MCF 10A (cell line): ENCODE results near the gene EHMT1. TPM values are rescaled to one million over a fixed set of nuclear protein-coding genes. Genes with fewer than 3 reads are reported as not detected.

Experiments
- BruUV-seq: library from RNA; stranded (reverse); fragments of 400-500 nt; replicated peaks from 2 replicates; lab custom pipeline; 2021; lab: Mats Ljungman, UMichigan
- CTCF ChIA-PET: fragments of 300-600 bp; sonication (Branson Sonifier 250); formaldehyde crosslinking; extraction: SDS; loops from one replicate; lab custom pipeline; 2021; ENCODE audit warnings: antibody characterized with exemption, inconsistent platforms; lab: Yijun Ruan, JAX
- POLR2A ChIA-PET: fragments of 300-600, 350-650 bp; sonication (Branson Sonifier 250); formaldehyde crosslinking; extraction: SDS; loops from one replicate; lab custom pipeline; 2020; ENCODE audit warnings: antibody characterized with exemption, inconsistent platforms; lab: Yijun Ruan, JAX
- DNase-seq: peaks from one replicate; pipeline ENCODE4 v3.0.0-alpha.2; 2018; ENCODE audit not compliant: unreplicated experiment
- H3K27ac Mint-ChIP-seq: one replicate; pipeline ENCODE4 v1.8.0; 2022; ENCODE audit warnings: mild to moderate bottlenecking, low read depth, mixed read lengths; ENCODE audit not compliant: unreplicated experiment
- H3K27me3 Mint-ChIP-seq: one replicate; pipeline ENCODE4 v1.8.0; 2022; ENCODE audit warnings: mixed read lengths; ENCODE audit not compliant: insufficient read depth, unreplicated experiment
- H3K36me3 Mint-ChIP-seq: one replicate; pipeline ENCODE4 v1.8.0; 2022; ENCODE audit warnings: mild to moderate bottlenecking, moderate library complexity, mixed read lengths; ENCODE audit not compliant: insufficient read depth, unreplicated experiment
- H3K4me1 Mint-ChIP-seq: one replicate; pipeline ENCODE4 v1.8.0; 2022; ENCODE audit warnings: mixed read lengths; ENCODE audit not compliant: insufficient read depth, unreplicated experiment
- H3K4me3 Mint-ChIP-seq: one replicate; pipeline ENCODE4 v1.8.0; 2022; ENCODE audit warnings: mild to moderate bottlenecking, moderate library complexity, mixed read lengths; ENCODE audit not compliant: unreplicated experiment
- H3K9me3 Mint-ChIP-seq: one replicate; pipeline ENCODE4 v1.8.0; 2022; ENCODE audit warnings: mixed read lengths; ENCODE audit not compliant: unreplicated experiment
- intact Hi-C: fragments of 100-400 bp; cut with micrococcal nuclease; formaldehyde crosslinking; loops from 2 replicates; pipeline ENCODE4 v1.14.1; 2022
- total RNA-seq: library from RNA; stranded (reverse); gene quantifications from 2 replicates; pipeline ENCODE4 v1.2.3, GENCODE V29; 2022
- TF ChIP-seq, protein P1 (sequence below): fragments of 200-600 bp; IDR thresholded peaks from one replicate; pipeline ENCODE4 v1.8.0; 2022; ENCODE audit warnings: antibody characterized with exemption, mild to moderate bottlenecking; ENCODE audit not compliant: unreplicated experiment

The EHMT1 gene
- total RNA-seq, 1 experiment from 2014 or later = 79.7 TPM

DNA sequence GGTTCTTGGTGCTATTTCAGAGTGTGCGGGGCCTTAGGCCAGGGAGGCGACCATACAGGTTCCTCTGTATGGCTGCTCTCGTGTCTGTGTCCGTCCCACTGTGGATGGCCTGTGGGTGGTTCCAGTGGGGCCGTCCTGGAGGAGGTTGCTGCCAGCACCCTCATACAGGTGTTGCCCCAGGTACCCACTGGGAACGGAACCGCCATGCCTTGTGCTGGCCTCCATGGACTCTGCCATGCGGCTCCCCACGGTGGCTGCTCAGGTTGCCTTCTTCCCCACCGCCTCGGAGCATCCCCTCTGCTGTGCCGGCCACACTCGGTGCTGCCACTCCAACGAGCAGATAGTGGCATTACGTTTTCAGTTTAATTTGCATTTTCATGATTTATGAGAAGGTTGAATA, 129.5 kb downstream of the EHMT1 start:
- no peaks in the 10 kb centered on the region for H3K4me1 Mint-ChIP-seq
- H3K9me3 Mint-ChIP-seq = no peaks in the 10 kb centered on the region
- CTCF ChIA-PET = no interaction called here
- POLR2A ChIA-PET = no interaction called here
- H3K27ac Mint-ChIP-seq = no peak overlapping the region
- H3K27me3 Mint-ChIP-seq = no peaks in the 10 kb centered on the region
- no peak for DNase-seq
- TF ChIP-seq, protein P1, sequence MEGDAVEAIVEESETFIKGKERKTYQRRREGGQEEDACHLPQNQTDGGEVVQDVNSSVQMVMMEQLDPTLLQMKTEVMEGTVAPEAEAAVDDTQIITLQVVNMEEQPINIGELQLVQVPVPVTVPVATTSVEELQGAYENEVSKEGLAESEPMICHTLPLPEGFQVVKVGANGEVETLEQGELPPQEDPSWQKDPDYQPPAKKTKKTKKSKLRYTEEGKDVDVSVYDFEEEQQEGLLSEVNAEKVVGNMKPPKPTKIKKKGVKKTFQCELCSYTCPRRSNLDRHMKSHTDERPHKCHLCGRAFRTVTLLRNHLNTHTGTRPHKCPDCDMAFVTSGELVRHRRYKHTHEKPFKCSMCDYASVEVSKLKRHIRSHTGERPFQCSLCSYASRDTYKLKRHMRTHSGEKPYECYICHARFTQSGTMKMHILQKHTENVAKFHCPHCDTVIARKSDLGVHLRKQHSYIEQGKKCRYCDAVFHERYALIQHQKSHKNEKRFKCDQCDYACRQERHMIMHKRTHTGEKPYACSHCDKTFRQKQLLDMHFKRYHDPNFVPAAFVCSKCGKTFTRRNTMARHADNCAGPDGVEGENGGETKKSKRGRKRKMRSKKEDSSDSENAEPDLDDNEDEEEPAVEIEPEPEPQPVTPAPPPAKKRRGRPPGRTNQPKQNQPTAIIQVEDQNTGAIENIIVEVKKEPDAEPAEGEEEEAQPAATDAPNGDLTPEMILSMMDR = no peak
- H3K4me3 Mint-ChIP-seq = no peak overlapping the region
- BruUV-seq = no TSS peak
- H3K36me3 Mint-ChIP-seq = peaks cover 72% of the 10 kb centered on the region
- intact Hi-C loops = no loop called here

GRCh38 chr9:137748741-137749140, 129.9 kb downstream of the EHMT1 start:
- no peak for DNase-seq
- POLR2A ChIA-PET = no interaction called here
- H3K36me3 Mint-ChIP-seq = peaks cover 73% of the 10 kb centered on the region
- no peaks in the 10 kb centered on the region for H3K27me3 Mint-ChIP-seq
- H3K27ac Mint-ChIP-seq = no peak overlapping the region
- BruUV-seq = no TSS peak
- TF ChIP-seq, protein P1 = no peak
- no peaks in the 10 kb centered on the region for H3K4me1 Mint-ChIP-seq
- CTCF ChIA-PET = interaction anchor here (0.9 kb wide), 1 partner anchor 16 kb away, joined by 3 read pairs; no protein-coding TSS in a partner anchor
- H3K9me3 Mint-ChIP-seq = no peaks in the 10 kb centered on the region
- no peak overlapping the region for H3K4me3 Mint-ChIP-seq
- intact Hi-C loops = no loop called here

DNA sequence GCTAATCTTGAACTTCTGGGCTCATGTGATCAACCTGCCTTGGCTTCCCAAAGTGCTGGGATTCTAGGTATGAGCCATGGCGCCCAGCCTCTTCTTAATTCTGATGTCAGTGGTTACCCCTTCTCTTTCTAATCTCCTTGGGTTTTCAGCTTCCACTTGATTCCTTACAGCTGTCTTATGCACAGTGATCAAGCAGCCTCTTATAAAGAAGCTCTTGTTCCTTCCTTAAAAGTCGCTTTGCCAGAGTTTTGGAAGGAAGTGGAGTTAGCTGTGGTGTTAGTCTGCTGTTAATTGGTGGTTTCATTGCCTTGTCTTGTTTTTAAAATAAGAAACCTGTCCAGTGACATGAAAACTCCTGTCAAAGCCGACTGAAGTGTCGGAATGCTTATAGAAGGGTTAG, 130.7 kb downstream of the EHMT1 start:
- H3K9me3 Mint-ChIP-seq = no peaks in the 10 kb centered on the region
- TF ChIP-seq, protein P1 = no peak
- intact Hi-C loops = no loop called here
- ChIA-PET CTCF (interaction anchor here (0.9 kb wide), 1 partner anchor 16 kb away, joined by 3 read pairs; no protein-coding TSS in a partner anchor), POLR2A (interaction anchor here (0.9 to 1.1 kb wide), 2 partner anchors 10 to 41 kb away, joined by 3 read pairs; no protein-coding TSS in a partner anchor)
- H3K27me3 Mint-ChIP-seq = no peaks in the 10 kb centered on the region
- DNase-seq = no peak
- no peaks in the 10 kb centered on the region for H3K4me1 Mint-ChIP-seq
- no peak overlapping the region for H3K4me3 Mint-ChIP-seq
- BruUV-seq = no TSS peak
- H3K36me3 Mint-ChIP-seq = peaks cover 75% of the 10 kb centered on the region
- H3K27ac Mint-ChIP-seq = no peak overlapping the region

- H3K27ac Mint-ChIP-seq = no peak overlapping the region
- no peak for DNase-seq
- TF ChIP-seq, protein P1 = no peak
- ChIA-PET POLR2A (interaction anchor here (0.9 to 1.1 kb wide), 2 partner anchors 10 to 42 kb away, joined by 3 read pairs; no protein-coding TSS in a partner anchor), CTCF (no interaction called here)
- H3K36me3 Mint-ChIP-seq = peaks cover 75% of the 10 kb centered on the region
- no peaks in the 10 kb centered on the region for H3K9me3 Mint-ChIP-seq
- intact Hi-C loops = no loop called here
- BruUV-seq = no TSS peak
- no peaks in the 10 kb centered on the region for H3K27me3 Mint-ChIP-seq
- H3K4me1 Mint-ChIP-seq = no peaks in the 10 kb centered on the region
- no peak overlapping the region for H3K4me3 Mint-ChIP-seq
Observed at GRCh38 chr9:137750007-137750406, 131.2 kb downstream of the EHMT1 start.
